RWPE2 (cell line): ENCODE results near the gene FAM8A1.

Experiments
- ATAC-seq: fragments of 200-7000 bp; cut with Tn5 transposase; 3 replicates; pipeline ENCODE4 v1.9.1; 2021; ENCODE audit warnings: low read depth
- DNase-seq: peaks from one replicate; pipeline ENCODE4 v3.0.0-alpha.2; 2020; ENCODE audit warnings: low spot score
- H3K27ac ChIP-seq: fragments of 450-650 bp; 2 replicates; pipeline ENCODE4 v1.5.1; 2017; ENCODE audit warnings: mild to moderate bottlenecking; ENCODE audit not compliant: poor library complexity, severe bottlenecking
- H3K27me3 ChIP-seq: fragments of 250-450 bp; sonication (Bioruptor Pico); 2 replicates; pipeline ENCODE4 v1.5.1; 2021; ENCODE audit warnings: mild to moderate bottlenecking, moderate library complexity; ENCODE audit not compliant: insufficient read depth, poor library complexity, severe bottlenecking
- H3K36me3 ChIP-seq: fragments of 250-450 bp; sonication (Bioruptor Pico); 2 replicates; pipeline ENCODE4 v1.5.1; 2020; ENCODE audit warnings: low read depth, mild to moderate bottlenecking, moderate library complexity
- H3K4me1 ChIP-seq: fragments of 250-450 bp; sonication (Bioruptor Pico); 2 replicates; pipeline ENCODE4 v1.5.1; 2021; ENCODE audit warnings: mild to moderate bottlenecking, moderate library complexity; ENCODE audit not compliant: insufficient read depth, poor library complexity, severe bottlenecking
- H3K4me3 ChIP-seq: fragments of 250-450 bp; sonication (Bioruptor Pico); 2 replicates; pipeline ENCODE4 v1.5.1; 2021; ENCODE audit warnings: mild to moderate bottlenecking, moderate library complexity; ENCODE audit not compliant: severe bottlenecking
- H3K9me3 ChIP-seq: fragments of 250-450 bp; sonication (Bioruptor Pico); 2 replicates; pipeline ENCODE4 v1.5.1; 2021; ENCODE audit warnings: mild to moderate bottlenecking, moderate library complexity; ENCODE audit not compliant: severe bottlenecking
- TF ChIP-seq, protein P1 (sequence below): fragments of 450-650 bp; IDR thresholded peaks from one replicate; pipeline ENCODE4 v1.5.1; 2017; ENCODE audit warnings: mild to moderate bottlenecking, moderate library complexity; ENCODE audit not compliant: poor library complexity, severe bottlenecking

Gene FAM8A1

DNA sequence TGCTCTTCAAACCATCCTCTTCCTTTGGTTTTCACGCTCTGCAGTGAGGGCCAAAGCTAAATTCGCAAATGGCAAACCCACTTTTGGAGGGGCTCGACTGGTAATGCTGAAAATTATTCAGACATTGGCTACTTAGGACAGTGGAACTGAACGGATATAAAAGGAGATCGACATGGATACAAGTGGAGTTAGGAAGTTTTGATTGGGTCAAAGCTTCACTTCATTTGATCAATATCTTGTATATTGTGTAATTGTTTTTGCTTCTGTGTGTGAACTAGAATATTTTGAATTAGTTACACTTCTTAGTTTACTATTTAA is 1.2 kb downstream of the FAM8A1 start:
- DNase-seq (no peak), ATAC-seq (peak; percentile 3; the same call in 2 of the 3 replicates)
- H3K4me1 ChIP-seq = peaks cover 7% of the 10 kb centered on the region
- peak overlapping the region; percentile 90 for H3K4me3 ChIP-seq
- TF ChIP-seq, protein P1, sequence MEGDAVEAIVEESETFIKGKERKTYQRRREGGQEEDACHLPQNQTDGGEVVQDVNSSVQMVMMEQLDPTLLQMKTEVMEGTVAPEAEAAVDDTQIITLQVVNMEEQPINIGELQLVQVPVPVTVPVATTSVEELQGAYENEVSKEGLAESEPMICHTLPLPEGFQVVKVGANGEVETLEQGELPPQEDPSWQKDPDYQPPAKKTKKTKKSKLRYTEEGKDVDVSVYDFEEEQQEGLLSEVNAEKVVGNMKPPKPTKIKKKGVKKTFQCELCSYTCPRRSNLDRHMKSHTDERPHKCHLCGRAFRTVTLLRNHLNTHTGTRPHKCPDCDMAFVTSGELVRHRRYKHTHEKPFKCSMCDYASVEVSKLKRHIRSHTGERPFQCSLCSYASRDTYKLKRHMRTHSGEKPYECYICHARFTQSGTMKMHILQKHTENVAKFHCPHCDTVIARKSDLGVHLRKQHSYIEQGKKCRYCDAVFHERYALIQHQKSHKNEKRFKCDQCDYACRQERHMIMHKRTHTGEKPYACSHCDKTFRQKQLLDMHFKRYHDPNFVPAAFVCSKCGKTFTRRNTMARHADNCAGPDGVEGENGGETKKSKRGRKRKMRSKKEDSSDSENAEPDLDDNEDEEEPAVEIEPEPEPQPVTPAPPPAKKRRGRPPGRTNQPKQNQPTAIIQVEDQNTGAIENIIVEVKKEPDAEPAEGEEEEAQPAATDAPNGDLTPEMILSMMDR = no peak
- H3K9me3 ChIP-seq = no peaks in the 10 kb centered on the region
- peak overlapping the region; percentile 30 for H3K27ac ChIP-seq
- no peaks in the 10 kb centered on the region for H3K27me3 ChIP-seq
- H3K36me3 ChIP-seq = peaks cover 17% of the 10 kb centered on the region

DNA sequence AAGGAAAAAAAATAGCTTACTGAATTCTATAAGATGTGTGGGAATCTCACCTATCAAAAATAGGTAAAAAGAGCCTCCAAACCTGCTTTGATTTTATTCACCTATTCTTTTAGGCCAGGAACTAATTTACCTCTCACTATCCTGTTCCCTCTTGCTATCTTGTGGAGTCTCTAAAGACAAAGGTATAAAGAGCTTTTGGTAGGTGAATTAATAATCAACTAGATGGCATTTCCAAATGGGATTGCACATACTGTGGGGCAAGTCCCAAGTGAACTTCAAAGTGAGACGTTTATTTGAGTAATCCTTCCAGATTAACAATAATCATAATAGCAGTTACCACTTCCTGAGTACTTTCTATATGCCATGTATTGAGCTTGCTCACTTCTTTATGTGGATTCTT is 2.8 kb downstream of the FAM8A1 start:
- no peak for ATAC-seq
- no peaks in the 10 kb centered on the region for H3K27me3 ChIP-seq
- H3K4me3 ChIP-seq = no peak overlapping the region
- peaks cover 7% of the 10 kb centered on the region for H3K4me1 ChIP-seq
- H3K9me3 ChIP-seq = no peaks in the 10 kb centered on the region
- DNase-seq = no peak
- H3K36me3 ChIP-seq = peaks cover 26% of the 10 kb centered on the region
- TF ChIP-seq, protein P1 = no peak
- H3K27ac ChIP-seq = no peak overlapping the region

DNA sequence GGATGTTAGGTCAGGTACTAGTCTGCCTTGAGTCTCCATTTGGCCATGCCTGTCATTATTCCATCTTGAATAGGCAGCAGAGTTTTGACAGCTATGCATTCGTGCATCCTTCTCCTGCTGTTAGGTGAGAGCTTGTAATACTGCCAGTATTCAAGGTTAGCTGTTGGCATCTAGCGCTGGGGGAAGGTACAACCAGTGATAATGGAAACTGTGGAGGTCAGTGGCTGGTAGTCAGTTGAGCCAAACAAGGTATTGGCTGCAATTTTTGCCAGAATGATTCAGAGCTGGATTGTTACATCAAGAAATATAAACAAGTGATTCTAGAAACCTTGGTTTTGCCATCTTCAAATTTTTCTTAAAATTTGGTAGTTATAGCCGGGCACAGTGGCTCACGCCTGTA is 6.5 kb downstream of the FAM8A1 start:
- Histone ChIP-seq H3K27ac (no peak overlapping the region), H3K9me3 (no peaks in the 10 kb centered on the region), H3K4me3 (no peak overlapping the region), H3K27me3 (no peaks in the 10 kb centered on the region), H3K36me3 (peaks cover 34% of the 10 kb centered on the region), H3K4me1 (peaks cover 6% of the 10 kb centered on the region)
- DNase-seq (no peak), ATAC-seq (no peak)
- TF ChIP-seq, protein P1 = no peak

DNA sequence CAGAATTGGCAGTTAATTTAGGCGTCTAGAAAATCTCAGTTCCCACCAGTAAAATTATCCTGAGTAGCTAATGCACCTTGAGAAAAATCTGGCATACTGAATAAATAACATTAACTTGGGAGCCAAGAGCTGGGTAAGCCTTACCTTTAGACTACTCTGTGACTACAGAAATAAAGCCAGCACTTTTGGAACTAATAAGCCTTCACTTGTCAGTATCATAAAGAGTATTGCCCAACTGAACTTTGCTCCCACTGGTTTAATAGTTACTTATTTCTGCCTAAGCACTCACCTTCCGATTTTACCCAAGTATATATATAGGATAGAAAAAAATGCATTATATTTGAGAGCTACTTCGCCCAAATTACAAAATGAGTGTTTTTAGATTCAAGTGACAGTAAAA is 10.7 kb downstream of the FAM8A1 start:
- Histone ChIP-seq H3K4me3 (no peak overlapping the region), H3K27me3 (no peaks in the 10 kb centered on the region), H3K4me1 (no peaks in the 10 kb centered on the region), H3K36me3 (peaks cover 33% of the 10 kb centered on the region), H3K9me3 (no peaks in the 10 kb centered on the region), H3K27ac (no peak overlapping the region)
- ATAC-seq (no peak), DNase-seq (no peak)
- TF ChIP-seq, protein P1 = no peak

DNA sequence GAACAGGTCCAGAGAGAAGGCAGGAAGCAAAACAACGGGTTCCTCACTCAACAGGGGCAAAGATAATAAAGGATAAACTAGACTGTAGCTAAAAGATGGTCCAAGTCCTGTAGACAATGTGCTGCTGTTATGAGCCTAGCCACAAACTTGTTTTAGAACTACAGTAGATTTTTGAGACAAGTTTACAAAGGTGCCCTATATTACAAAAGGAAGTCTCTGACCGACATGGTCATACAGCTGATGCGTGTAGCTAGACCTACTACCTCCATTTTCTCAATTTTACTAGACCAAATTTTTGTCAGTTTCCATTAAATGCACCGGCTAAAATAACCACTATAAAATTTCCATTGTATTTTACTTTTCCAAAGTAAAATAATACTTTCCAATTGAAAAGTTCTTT is 11.9 kb downstream of the FAM8A1 start:
- H3K36me3 ChIP-seq = peaks cover 38% of the 10 kb centered on the region
- TF ChIP-seq, protein P1 = no peak
- H3K4me1 ChIP-seq = no peaks in the 10 kb centered on the region
- ATAC-seq = no peak
- no peak overlapping the region for H3K4me3 ChIP-seq
- H3K9me3 ChIP-seq = no peaks in the 10 kb centered on the region
- no peak for DNase-seq
- H3K27ac ChIP-seq = no peak overlapping the region
- H3K27me3 ChIP-seq = no peaks in the 10 kb centered on the region
